ENCODE data around the gene CBX8.
A peak's percentile ranks its signal among the peaks of the same experiment; 100 is the strongest.

Gene CBX8

GRCh38 chr17:79839356-79840268, 42.7 kb upstream of the CBX8 start, which contains the start of gene CBX4:
Gene CBX4 (minus strand): TSS chr17:79839440. CDS start chr17:79839251, 189 bp downstream.
- CTCF ChIA-PET = interaction anchor here (0.6 to 1.8 kb wide), 14 partner anchors 9 to 1008 kb away, joined by 3 to 6 read pairs (median 4); no protein-coding TSS in a partner anchor
- TF ChIP-seq HDGF (IDR thresholded peaks at IDR 0.05; ENCODE audit: borderline replicate concordance) (no peak), LEF1 (IDR thresholded peaks at IDR 0.05; ENCODE audit: borderline replicate concordance) (no peak), BHLHE40 (IDR thresholded peaks at IDR 0.05; ENCODE audit: borderline replicate concordance) (no peak), SP1 (IDR thresholded peaks at IDR 0.05) (no peak), CTBP1 (IDR thresholded peaks at IDR 0.05; ENCODE audit: borderline replicate concordance) (no peak), ZNF384 (IDR thresholded peaks at IDR 0.05) (no peak), ELF4 (IDR thresholded peaks at IDR 0.05) (no peak), NFRKB (IDR thresholded peaks at IDR 0.05) (no peak), SUZ12 (IDR thresholded peaks at IDR 0.05) (no peak), FOXK2 (IDR thresholded peaks at IDR 0.05) (no peak), FOXA1 (IDR thresholded peaks at IDR 0.05) (no peak), FOXM1 (IDR thresholded peaks at IDR 0.05; ENCODE audit: borderline replicate concordance) (peak; percentile 70; the same call in 1 of the 2 replicates), PKNOX1 (IDR thresholded peaks at IDR 0.05) (no peak), TARDBP (IDR thresholded peaks at IDR 0.05) (no peak), L3MBTL2 (conservative IDR thresholded peaks at IDR 0.05) (peak; percentile 81), ARNT (IDR thresholded peaks at IDR 0.05) (peak; percentile 51; the same call in 1 of the 2 replicates)
- POLR2A ChIA-PET = interaction anchor here (0.5 to 6.1 kb wide), 26 partner anchors 10 to 1999 kb away, joined by 3 to 58 read pairs (median 4); partner anchors contain the start of genes CBX2 and CBX8
- peak; percentile 95 for DNase-seq (ENCODE audit: extremely low spot score)

- peak; percentile 53 for DNase-seq (ENCODE audit: extremely low spot score)
- ChIA-PET POLR2A (interaction anchor here (0.5 to 6.1 kb wide), 20 partner anchors 9 to 1999 kb away, joined by 3 to 58 read pairs (median 4); partner anchors contain the start of gene CBX8), CTCF (interaction anchor here (0.6 to 1.1 kb wide), 7 partner anchors 10 to 155 kb away, joined by 3 to 6 read pairs (median 4); no protein-coding TSS in a partner anchor)
- no peak for TF ChIP-seq BHLHE40 (IDR thresholded peaks at IDR 0.05; ENCODE audit: borderline replicate concordance)
- TF ChIP-seq LEF1 (IDR thresholded peaks at IDR 0.05; ENCODE audit: borderline replicate concordance) = no peak
- TF ChIP-seq ZNF384 (IDR thresholded peaks at IDR 0.05) = no peak
- no peak for TF ChIP-seq TARDBP (IDR thresholded peaks at IDR 0.05)
- TF ChIP-seq ARNT (IDR thresholded peaks at IDR 0.05) = no peak
- no peak for TF ChIP-seq FOXA1 (IDR thresholded peaks at IDR 0.05)
These were observed 41.8 kb upstream of the CBX8 start for GRCh38 chr17:79838522-79839274.

GRCh38 chr17:79837888-79838521, 41.1 kb upstream of the CBX8 start:
- ChIA-PET CTCF (interaction anchor here (0.6 to 1.1 kb wide), 2 partner anchors 9 to 93 kb away, joined by 3 read pairs; no protein-coding TSS in a partner anchor), POLR2A (interaction anchor here (0.8 to 6.1 kb wide), 13 partner anchors 9 to 156 kb away, joined by 3 to 58 read pairs (median 12); partner anchors contain the start of gene CBX8)
- no peak for DNase-seq (ENCODE audit: extremely low spot score)
- TF ChIP-seq ZNF384 (IDR thresholded peaks at IDR 0.05) (no peak), LEF1 (IDR thresholded peaks at IDR 0.05; ENCODE audit: borderline replicate concordance) (no peak), PKNOX1 (IDR thresholded peaks at IDR 0.05) (no peak), BHLHE40 (IDR thresholded peaks at IDR 0.05; ENCODE audit: borderline replicate concordance) (no peak), TARDBP (IDR thresholded peaks at IDR 0.05) (no peak), ARNT (IDR thresholded peaks at IDR 0.05) (no peak), SP1 (IDR thresholded peaks at IDR 0.05) (no peak), NFRKB (IDR thresholded peaks at IDR 0.05) (no peak), CTBP1 (IDR thresholded peaks at IDR 0.05; ENCODE audit: borderline replicate concordance) (no peak)

- no peak for TF ChIP-seq SUZ12 (IDR thresholded peaks at IDR 0.05)
- TF ChIP-seq LEF1 (IDR thresholded peaks at IDR 0.05; ENCODE audit: borderline replicate concordance) = no peak
- TF ChIP-seq PKNOX1 (IDR thresholded peaks at IDR 0.05) = no peak
- TF ChIP-seq TARDBP (IDR thresholded peaks at IDR 0.05) = no peak
- TF ChIP-seq ELF4 (IDR thresholded peaks at IDR 0.05) = no peak
- TF ChIP-seq L3MBTL2 (conservative IDR thresholded peaks at IDR 0.05) = no peak
- no peak for TF ChIP-seq FOXM1 (IDR thresholded peaks at IDR 0.05; ENCODE audit: borderline replicate concordance)
- TF ChIP-seq NFRKB (IDR thresholded peaks at IDR 0.05) = no peak
- no peak for TF ChIP-seq ARNT (IDR thresholded peaks at IDR 0.05)
- no peak for TF ChIP-seq FOXA1 (IDR thresholded peaks at IDR 0.05)
- TF ChIP-seq FOXK2 (IDR thresholded peaks at IDR 0.05) = no peak
- TF ChIP-seq CTBP1 (IDR thresholded peaks at IDR 0.05; ENCODE audit: borderline replicate concordance) = no peak
- TF ChIP-seq ZNF384 (IDR thresholded peaks at IDR 0.05) = no peak
- TF ChIP-seq HDGF (IDR thresholded peaks at IDR 0.05; ENCODE audit: borderline replicate concordance) = no peak
- no peak for TF ChIP-seq BHLHE40 (IDR thresholded peaks at IDR 0.05; ENCODE audit: borderline replicate concordance)
- TF ChIP-seq SP1 (IDR thresholded peaks at IDR 0.05) = no peak
These were observed 40.4 kb upstream of the CBX8 start for GRCh38 chr17:79836972-79837887.

More at GRCh38 chr17:79836972-79837887, 40.4 kb upstream of the CBX8 start:
- DNase-seq (ENCODE audit: extremely low spot score) = no peak
- ChIA-PET POLR2A (interaction anchor here (1.0 to 3.0 kb wide), 5 partner anchors 20 to 157 kb away, joined by 3 to 25 read pairs (median 3); no protein-coding TSS in a partner anchor), CTCF (interaction anchor here (0.6 to 2.5 kb wide), 4 partner anchors 25 to 95 kb away, joined by 3 to 11 read pairs (median 3); no protein-coding TSS in a partner anchor)
